ENCODE measurements around the gene LENEP. TPM values are rescaled to one million over a fixed set of nuclear protein-coding genes. Genes with fewer than 3 reads are reported as not detected.

LENEP gene
- total RNA-seq, 2 experiments from 2014 or later = 0.78 to 2.3 TPM

DNA sequence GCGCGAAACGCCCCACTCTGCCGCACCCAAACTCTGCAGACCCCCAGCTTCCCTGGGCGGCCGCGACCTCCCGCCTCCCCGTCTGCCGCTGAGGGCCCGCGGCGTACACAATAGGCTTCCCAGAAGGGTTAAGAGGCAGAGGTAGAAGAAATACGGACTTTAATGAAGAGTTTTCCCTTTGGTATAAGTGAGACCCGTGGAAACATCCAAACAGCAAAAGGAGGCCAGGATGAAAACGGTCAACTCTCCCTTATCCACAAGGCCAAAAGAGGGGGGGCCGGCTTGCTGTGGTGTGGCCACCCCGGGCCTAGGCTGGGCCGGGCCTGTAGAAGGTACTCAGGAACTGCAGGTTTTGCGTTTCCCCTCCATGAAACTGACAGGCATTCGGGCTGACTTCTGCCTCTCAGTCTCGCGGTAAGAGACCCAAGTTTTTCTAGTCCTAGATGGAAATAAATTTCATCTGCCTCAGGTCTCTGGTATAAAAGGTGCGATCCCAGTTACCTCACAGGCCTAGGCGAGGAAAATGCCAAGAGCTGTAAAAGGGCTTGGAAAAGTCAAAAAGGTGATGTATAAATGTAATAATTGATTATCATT, 31.1 kb upstream of the LENEP start:
- Histone ChIP-seq H2AFZ (ENCODE audit: low read length) (peak overlapping the region; percentile 61; the same call in 1 of the 2 replicates), H3K27ac (ENCODE audit: low read depth, low read length, poor library complexity, severe bottlenecking) (peak overlapping the region; percentile 77), H3K4me1 (ENCODE audit: insufficient read depth, low read length, poor library complexity, severe bottlenecking) (peaks cover 27% of the 10 kb centered on the region), H3K4me2 (ENCODE audit: low read length) (peak overlapping the region; percentile 88), H3K9me2 (ENCODE audit: insufficient read depth, low read length) (no peaks in the 10 kb centered on the region), H3K79me2 (ENCODE audit: insufficient read depth, low read depth, low read length) (peaks cover 21% of the 10 kb centered on the region), H4K20me1 (ENCODE audit: insufficient read depth, low read length) (0 out of 2 replicates have a peak, but pooled peaks cover 4% of the 10 kb centered on the region), H3K4me3 (ENCODE audit: low read depth, low read length, poor library complexity, severe bottlenecking) (peak overlapping the region; percentile 82), H3K36me3 (ENCODE audit: insufficient read depth, low read length) (peaks cover 75% of the 10 kb centered on the region), H3K9me3 (ENCODE audit: low read length) (no peaks in the 10 kb centered on the region)
- DNase-seq (ENCODE audit: low spot score) = peak; percentile 65
- ChIA-PET POLR2A (interaction anchor here (1.5 kb wide), 1 partner anchor 21 kb away, joined by 4 read pairs; the partner anchor contains the start of gene FLAD1), CTCF (ENCODE audit: unreplicated experiment) (no interaction called here)
- TF ChIP-seq, protein P1, sequence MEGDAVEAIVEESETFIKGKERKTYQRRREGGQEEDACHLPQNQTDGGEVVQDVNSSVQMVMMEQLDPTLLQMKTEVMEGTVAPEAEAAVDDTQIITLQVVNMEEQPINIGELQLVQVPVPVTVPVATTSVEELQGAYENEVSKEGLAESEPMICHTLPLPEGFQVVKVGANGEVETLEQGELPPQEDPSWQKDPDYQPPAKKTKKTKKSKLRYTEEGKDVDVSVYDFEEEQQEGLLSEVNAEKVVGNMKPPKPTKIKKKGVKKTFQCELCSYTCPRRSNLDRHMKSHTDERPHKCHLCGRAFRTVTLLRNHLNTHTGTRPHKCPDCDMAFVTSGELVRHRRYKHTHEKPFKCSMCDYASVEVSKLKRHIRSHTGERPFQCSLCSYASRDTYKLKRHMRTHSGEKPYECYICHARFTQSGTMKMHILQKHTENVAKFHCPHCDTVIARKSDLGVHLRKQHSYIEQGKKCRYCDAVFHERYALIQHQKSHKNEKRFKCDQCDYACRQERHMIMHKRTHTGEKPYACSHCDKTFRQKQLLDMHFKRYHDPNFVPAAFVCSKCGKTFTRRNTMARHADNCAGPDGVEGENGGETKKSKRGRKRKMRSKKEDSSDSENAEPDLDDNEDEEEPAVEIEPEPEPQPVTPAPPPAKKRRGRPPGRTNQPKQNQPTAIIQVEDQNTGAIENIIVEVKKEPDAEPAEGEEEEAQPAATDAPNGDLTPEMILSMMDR (conservative IDR thresholded peaks at IDR 0.05; ENCODE audit: low read length) = peak; percentile 5; the same call in 1 of the 2 replicates
- TF ChIP-seq EZH2phosphoT487 (IDR thresholded peaks at IDR 0.05; ENCODE audit: borderline replicate concordance, low read depth, low read length) = no peak
- TSS peak; percentile 85 for BruUV-seq (replicated peaks)
- intact Hi-C loops (cut with micrococcal nuclease; ENCODE audit: unreplicated experiment) = loop anchor here (5.0 kb wide), 1 partner anchor 100 kb away; the partner anchor contains the start of gene EFNA4

DNA sequence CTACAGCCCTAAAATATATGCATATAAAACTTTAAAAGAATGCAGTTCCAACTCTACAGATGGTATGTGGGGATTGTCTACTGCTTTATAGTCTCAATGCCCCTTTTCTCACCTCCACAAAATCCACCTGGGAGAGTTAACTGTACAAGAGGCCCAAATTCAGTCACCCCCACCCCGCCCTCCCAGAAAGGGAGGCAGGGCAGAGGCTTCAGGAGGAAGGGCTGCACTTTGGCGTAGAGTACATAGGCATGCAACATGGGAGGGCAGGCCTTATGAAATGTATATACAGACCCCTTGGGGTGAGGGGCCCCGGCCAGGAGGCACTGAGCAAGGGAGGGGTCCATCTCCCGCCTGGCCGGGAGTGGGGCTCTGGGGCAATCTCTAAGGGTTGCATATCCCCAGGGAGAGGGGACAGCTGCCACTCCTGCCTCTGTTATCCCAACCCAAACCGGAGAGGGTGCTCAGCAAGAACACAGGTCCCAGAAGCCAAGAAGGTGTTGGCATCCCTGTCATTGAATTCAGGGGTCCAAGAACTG, 30.5 kb upstream of the LENEP start:
- TF ChIP-seq EZH2phosphoT487 (IDR thresholded peaks at IDR 0.05; ENCODE audit: borderline replicate concordance, low read depth, low read length) = no peak
- TF ChIP-seq, protein P1 (conservative IDR thresholded peaks at IDR 0.05; ENCODE audit: low read length) = no peak
- POLR2A ChIA-PET = no interaction called here
- H3K4me2 ChIP-seq (ENCODE audit: low read length) = peak overlapping the region; percentile 88
- peaks cover 24% of the 10 kb centered on the region for H3K4me1 ChIP-seq (ENCODE audit: insufficient read depth, low read length, poor library complexity, severe bottlenecking)
- H3K27ac ChIP-seq (ENCODE audit: low read depth, low read length, poor library complexity, severe bottlenecking) = peak overlapping the region; percentile 77
- peaks cover 75% of the 10 kb centered on the region for H3K36me3 ChIP-seq (ENCODE audit: insufficient read depth, low read length)
- intact Hi-C loops (cut with micrococcal nuclease; ENCODE audit: unreplicated experiment) = loop anchor here (5.0 kb wide), 1 partner anchor 99 kb away; the partner anchor contains the start of gene EFNA4
- no TSS peak for BruUV-seq (replicated peaks)
- DNase-seq (ENCODE audit: low spot score) = no peak
- CTCF ChIA-PET (ENCODE audit: unreplicated experiment) = no interaction called here
- H2AFZ ChIP-seq (ENCODE audit: low read length) = no peak overlapping the region
- H3K9me2 ChIP-seq (ENCODE audit: insufficient read depth, low read length) = no peaks in the 10 kb centered on the region
- H3K9me3 ChIP-seq (ENCODE audit: low read length) = no peaks in the 10 kb centered on the region
- H4K20me1 ChIP-seq (ENCODE audit: insufficient read depth, low read length) = 0 out of 2 replicates have a peak, but pooled peaks cover 4% of the 10 kb centered on the region
- H3K79me2 ChIP-seq (ENCODE audit: insufficient read depth, low read depth, low read length) = peaks cover 21% of the 10 kb centered on the region
- peak overlapping the region; percentile 82 for H3K4me3 ChIP-seq (ENCODE audit: low read depth, low read length, poor library complexity, severe bottlenecking)

DNA sequence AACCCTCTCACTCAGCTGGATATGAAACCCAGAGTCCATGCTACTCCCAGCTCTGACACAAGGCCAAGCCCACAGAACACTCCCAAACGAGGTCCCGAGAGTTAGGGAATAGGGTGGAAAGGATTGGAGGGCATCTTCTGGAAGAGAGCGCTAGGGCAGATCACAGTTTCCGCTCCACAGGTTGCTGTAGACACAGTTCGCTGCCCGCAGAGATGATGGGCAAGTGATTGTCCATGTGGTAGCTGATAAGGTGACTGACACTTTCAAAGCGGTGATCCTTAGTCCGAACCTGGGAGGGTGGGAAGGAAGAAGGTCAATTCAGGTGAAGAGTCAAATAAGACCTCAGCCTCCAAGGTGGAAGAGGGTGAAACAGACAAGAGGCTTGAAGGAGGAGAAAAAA, 29.7 kb upstream of the LENEP start:
- TF ChIP-seq, protein P1 (conservative IDR thresholded peaks at IDR 0.05; ENCODE audit: low read length) = no peak
- TF ChIP-seq EZH2phosphoT487 (IDR thresholded peaks at IDR 0.05; ENCODE audit: borderline replicate concordance, low read depth, low read length) = no peak
- BruUV-seq (replicated peaks) = no TSS peak
- no peak overlapping the region for H3K27ac ChIP-seq (ENCODE audit: low read depth, low read length, poor library complexity, severe bottlenecking)
- H3K4me2 ChIP-seq (ENCODE audit: low read length) = no peak overlapping the region; the same call in 1 of the 2 replicates
- peaks cover 74% of the 10 kb centered on the region for H3K36me3 ChIP-seq (ENCODE audit: insufficient read depth, low read length)
- ChIA-PET POLR2A (no interaction called here), CTCF (ENCODE audit: unreplicated experiment) (no interaction called here)
- peaks cover 19% of the 10 kb centered on the region for H3K4me1 ChIP-seq (ENCODE audit: insufficient read depth, low read length, poor library complexity, severe bottlenecking)
- no peak for DNase-seq (ENCODE audit: low spot score)
- intact Hi-C loops (cut with micrococcal nuclease; ENCODE audit: unreplicated experiment) = loop anchor here (5.0 kb wide), 1 partner anchor 99 kb away; the partner anchor contains the start of gene EFNA4
- no peaks in the 10 kb centered on the region for H3K9me3 ChIP-seq (ENCODE audit: low read length)
- H2AFZ ChIP-seq (ENCODE audit: low read length) = no peak overlapping the region
- no peaks in the 10 kb centered on the region for H3K9me2 ChIP-seq (ENCODE audit: insufficient read depth, low read length)
- peaks cover 21% of the 10 kb centered on the region for H3K79me2 ChIP-seq (ENCODE audit: insufficient read depth, low read depth, low read length)
- H3K4me3 ChIP-seq (ENCODE audit: low read depth, low read length, poor library complexity, severe bottlenecking) = no peak overlapping the region
- H4K20me1 ChIP-seq (ENCODE audit: insufficient read depth, low read length) = 0 out of 2 replicates have a peak, but pooled peaks cover 4% of the 10 kb centered on the region
